ENCODE measurements around the gene GSG1L.

GSG1L gene

GRCh38 chr16:28058839-28059589, 4.5 kb downstream of the GSG1L start:
- no peak overlapping the region for H3K4me3 ChIP-seq (replicated peaks in 1 of 2; ENCODE audit: low read depth in 2 of 2, low read length in 2 of 2)
- TF ChIP-seq CTCF (IDR thresholded peaks at IDR 0.05; ENCODE audit: low read depth, low read length): no peak
- DNase-seq (ENCODE audit: low read depth in 2 of 2): no peak

DNA sequence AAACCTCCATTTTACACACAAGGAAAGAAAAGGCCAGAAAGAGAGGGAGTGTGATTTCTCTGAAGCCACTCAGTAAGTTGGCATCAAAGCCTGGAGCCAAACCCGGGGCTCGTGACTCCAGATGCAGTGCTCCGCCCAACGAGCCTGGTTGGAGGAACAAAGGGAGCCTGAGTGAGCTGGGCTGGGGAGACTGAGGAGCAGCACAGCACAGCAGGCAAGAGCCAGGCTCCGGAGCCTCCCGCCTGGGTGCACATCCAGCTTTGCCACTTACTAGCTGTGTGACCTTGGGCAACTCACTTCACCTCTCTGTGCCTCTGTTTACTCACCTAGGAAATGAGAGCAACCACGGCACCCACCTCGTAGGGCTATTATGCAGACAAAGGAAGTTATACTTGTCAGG, 5.6 kb downstream of the GSG1L start:
- TF ChIP-seq CTCF (IDR thresholded peaks at IDR 0.05; ENCODE audit: low read depth, low read length): no peak
- DNase-seq (ENCODE audit: low read depth in 2 of 2): no peak
- no peak overlapping the region for H3K4me3 ChIP-seq (replicated peaks in 1 of 2; ENCODE audit: low read depth in 2 of 2, low read length in 2 of 2)

DNA sequence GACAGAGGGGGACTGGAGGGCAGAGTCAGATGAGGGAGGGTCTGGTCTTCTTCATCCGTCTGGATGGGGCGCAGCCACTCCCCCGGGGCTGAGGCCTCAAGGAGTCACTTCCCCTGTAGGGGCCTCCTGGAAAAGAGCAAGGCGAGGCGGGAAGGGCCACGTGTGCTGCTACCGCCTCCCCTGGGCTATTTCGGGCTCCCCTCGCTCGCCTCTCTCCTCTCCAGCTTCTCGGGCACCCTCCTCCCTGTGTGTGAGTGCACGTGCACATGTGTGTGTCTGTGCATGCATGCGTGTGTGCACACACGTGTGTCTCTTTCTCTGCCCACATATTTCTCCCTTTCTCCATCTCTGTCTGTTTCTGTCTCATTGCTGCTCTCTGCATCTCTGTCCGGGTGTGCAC, 10.1 kb downstream of the GSG1L start:
- TF ChIP-seq CTCF (IDR thresholded peaks at IDR 0.05; ENCODE audit: low read depth, low read length): no peak
- no peak overlapping the region for H3K4me3 ChIP-seq (replicated peaks in 1 of 2; ENCODE audit: low read depth in 2 of 2, low read length in 2 of 2)
- DNase-seq (ENCODE audit: low read depth in 2 of 2): no peak

DNA sequence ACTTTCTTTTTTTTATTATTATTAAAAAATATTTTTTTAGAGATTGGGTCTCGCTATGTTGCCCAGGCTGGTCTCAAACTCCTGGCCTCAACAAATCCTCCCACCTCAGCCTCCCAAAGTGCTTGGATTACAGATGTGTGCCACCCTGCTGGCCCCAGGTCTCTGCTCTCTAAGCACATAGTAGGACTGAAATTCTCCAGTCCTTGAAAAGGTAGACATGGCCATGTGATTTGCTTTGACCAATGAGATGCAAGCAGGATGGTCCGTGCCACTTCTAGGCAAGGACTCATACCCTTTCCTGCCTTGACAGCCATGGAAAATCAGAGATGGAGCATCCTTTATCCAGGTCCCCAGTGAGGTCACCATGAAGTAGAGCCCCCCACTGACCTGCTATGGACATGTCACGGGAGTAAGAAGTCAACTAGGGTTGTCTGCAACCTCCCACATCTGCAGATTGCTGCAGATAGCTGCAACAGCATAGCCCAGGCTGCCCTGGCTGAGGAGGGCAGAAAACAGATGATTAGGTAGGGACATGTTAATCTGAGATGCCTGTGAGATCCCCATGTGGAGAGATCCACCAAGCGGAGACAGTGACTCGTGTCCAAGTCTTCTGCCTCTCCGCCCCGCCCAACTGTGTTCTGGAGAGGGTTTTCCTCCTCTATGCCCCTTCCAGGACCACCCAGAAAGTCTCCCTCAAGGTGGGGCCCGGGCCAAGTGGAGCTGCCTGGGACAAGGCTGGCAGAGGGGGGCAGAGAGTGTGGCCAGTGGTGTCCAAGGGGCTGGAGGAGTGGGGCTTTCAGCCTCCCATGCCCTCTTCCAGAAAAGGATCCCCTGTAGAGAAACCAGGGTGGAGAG, 11.0 kb downstream of the GSG1L start:
- no peak for TF ChIP-seq CTCF (IDR thresholded peaks at IDR 0.05; ENCODE audit: low read depth, low read length)
- H3K4me3 ChIP-seq (replicated peaks in 1 of 2; ENCODE audit: low read depth in 2 of 2, low read length in 2 of 2): no peak overlapping the region
- DNase-seq (ENCODE audit: low read depth in 2 of 2): no peak

DNA sequence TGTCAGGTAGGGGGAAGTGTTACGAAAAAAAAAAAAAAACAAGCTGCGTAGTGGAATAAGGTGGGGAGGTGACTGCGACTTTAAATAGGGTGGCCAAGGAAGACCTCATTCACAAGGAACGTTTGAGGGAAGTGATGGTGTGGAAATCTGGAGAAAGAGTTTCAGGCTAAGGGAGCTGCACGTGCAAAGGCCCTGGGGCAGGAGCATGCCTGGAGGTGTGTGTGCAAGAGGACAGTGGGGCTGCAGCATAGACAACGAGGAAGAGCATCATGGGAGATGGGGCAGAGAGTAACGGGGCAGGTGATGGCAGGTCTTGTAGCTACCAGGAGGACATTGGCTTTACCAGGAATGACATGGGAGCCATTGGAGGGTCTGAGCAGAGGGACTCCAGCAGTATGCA, 12.0 kb downstream of the GSG1L start:
- no peak overlapping the region for H3K4me3 ChIP-seq (replicated peaks in 1 of 2; ENCODE audit: low read depth in 2 of 2, low read length in 2 of 2)
- TF ChIP-seq CTCF (IDR thresholded peaks at IDR 0.05; ENCODE audit: low read depth, low read length): no peak
- DNase-seq (ENCODE audit: low read depth in 2 of 2): no peak

- DNase-seq (ENCODE audit: low read depth in 2 of 2): peak; percentile 6 to 8
These were observed 20.7 kb downstream of the GSG1L start for GRCh38 chr16:28042811-28043210.

More at GRCh38 chr16:28042811-28043210, 20.7 kb downstream of the GSG1L start:
- H3K4me3 ChIP-seq (replicated peaks in 1 of 2; ENCODE audit: low read depth in 2 of 2, low read length in 2 of 2): no peak overlapping the region
- TF ChIP-seq CTCF (IDR thresholded peaks at IDR 0.05; ENCODE audit: low read depth, low read length): no peak
